B cell (primary cell): ENCODE measurements around the gene PRLH.

ENCODE experiments used
- CTCF ChIP-seq: fragments of 200-600 bp; IDR thresholded peaks from one replicate; pipeline ENCODE4 v1.8.0; 2022; ENCODE audit warnings: antibody characterized with exemption, mild to moderate bottlenecking
- EZH2 ChIP-seq: IDR thresholded peaks from 2 replicates; pipeline ENCODE4 v1.6.1; 2012; ENCODE audit warnings: borderline replicate concordance, low read depth, mild to moderate bottlenecking, moderate library complexity, low read length; ENCODE audit not compliant: insufficient read depth, poor library complexity, severe bottlenecking

- no peak for TF ChIP-seq CTCF
- no peak for TF ChIP-seq EZH2
Measured at GRCh38 chr2:237564526-237565131, 1.7 kb upstream of the PRLH start.
